ENCODE measurements around the gene TPD52L2. TPM values are rescaled to one million over a fixed set of nuclear protein-coding genes. Genes with fewer than 3 reads are reported as not detected.

Gene TPD52L2
- total RNA-seq, 2 experiments from 2014 or later = 15.1 to 15.3 TPM

- peaks cover 50% of the 10 kb centered on the region for H3K36me3 ChIP-seq (ENCODE audit: insufficient read depth, low read length)
- H3K27ac Mint-ChIP-seq = no peak overlapping the region
- H3K27me3 ChIP-seq (ENCODE audit: control insufficient read depth in 1 of 2, insufficient read depth in 2 of 2, low read length in 2 of 2) = no peaks in the 10 kb centered on the region
- TF ChIP-seq, protein P1, sequence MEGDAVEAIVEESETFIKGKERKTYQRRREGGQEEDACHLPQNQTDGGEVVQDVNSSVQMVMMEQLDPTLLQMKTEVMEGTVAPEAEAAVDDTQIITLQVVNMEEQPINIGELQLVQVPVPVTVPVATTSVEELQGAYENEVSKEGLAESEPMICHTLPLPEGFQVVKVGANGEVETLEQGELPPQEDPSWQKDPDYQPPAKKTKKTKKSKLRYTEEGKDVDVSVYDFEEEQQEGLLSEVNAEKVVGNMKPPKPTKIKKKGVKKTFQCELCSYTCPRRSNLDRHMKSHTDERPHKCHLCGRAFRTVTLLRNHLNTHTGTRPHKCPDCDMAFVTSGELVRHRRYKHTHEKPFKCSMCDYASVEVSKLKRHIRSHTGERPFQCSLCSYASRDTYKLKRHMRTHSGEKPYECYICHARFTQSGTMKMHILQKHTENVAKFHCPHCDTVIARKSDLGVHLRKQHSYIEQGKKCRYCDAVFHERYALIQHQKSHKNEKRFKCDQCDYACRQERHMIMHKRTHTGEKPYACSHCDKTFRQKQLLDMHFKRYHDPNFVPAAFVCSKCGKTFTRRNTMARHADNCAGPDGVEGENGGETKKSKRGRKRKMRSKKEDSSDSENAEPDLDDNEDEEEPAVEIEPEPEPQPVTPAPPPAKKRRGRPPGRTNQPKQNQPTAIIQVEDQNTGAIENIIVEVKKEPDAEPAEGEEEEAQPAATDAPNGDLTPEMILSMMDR (IDR thresholded peaks at IDR 0.05) = no peak
- H3K9me3 ChIP-seq (ENCODE audit: control insufficient read depth in 1 of 2, insufficient read depth in 1 of 2, low read length in 2 of 2) = peaks cover 0 to 28% of the 10 kb centered on the region in 2 experiments
- ChIA-PET CTCF (no interaction called here), POLR2A (no interaction called here)
- DNase-seq = no peak
- intact Hi-C loops (cut with DNase I, micrococcal nuclease) = no loop called here
- H3K27me3 Mint-ChIP-seq = no peaks in the 10 kb centered on the region
- peaks cover 17% of the 10 kb centered on the region for H3K4me1 ChIP-seq (ENCODE audit: insufficient read depth, low read length)
- peaks cover 25% of the 10 kb centered on the region for H3K4me1 Mint-ChIP-seq (ENCODE audit: low read depth)
- H3K4me3 ChIP-seq (ENCODE audit: low read length) = no peak overlapping the region
- no peak overlapping the region for H3K27ac ChIP-seq (ENCODE audit: low read depth in 1 of 2, low read length in 2 of 2)
- no peak for ATAC-seq (ENCODE audit: poor library complexity)
- no peaks in the 10 kb centered on the region for H3K9me3 Mint-ChIP-seq
- H3K36me3 Mint-ChIP-seq (ENCODE audit: low read depth) = peaks cover 53% of the 10 kb centered on the region
- H3K4me3 Mint-ChIP-seq = no peak overlapping the region
Observed at GRCh38 chr20:63937596-63937995, 72.5 kb downstream of the TPD52L2 start.

GRCh38 chr20:63939061-63939935 lies 74.2 kb downstream of the TPD52L2 start:
- ChIA-PET CTCF (no interaction called here), POLR2A (interaction anchor here (1.2 kb wide), 1 partner anchor 17 kb away, joined by 8 read pairs; the partner anchor contains the start of gene UCKL1)
- H3K9me3 Mint-ChIP-seq = no peaks in the 10 kb centered on the region
- peaks cover 52% of the 10 kb centered on the region for H3K36me3 Mint-ChIP-seq (ENCODE audit: low read depth)
- H3K4me1 Mint-ChIP-seq (ENCODE audit: low read depth) = peaks cover 25% of the 10 kb centered on the region
- H3K27ac Mint-ChIP-seq = peak overlapping the region; percentile 20
- Histone ChIP-seq H3K9me3 (ENCODE audit: control insufficient read depth in 1 of 2, insufficient read depth in 1 of 2, low read length in 2 of 2) (peaks cover 0 to 26% of the 10 kb centered on the region in 2 experiments), H3K4me1 (ENCODE audit: insufficient read depth, low read length) (peaks cover 22% of the 10 kb centered on the region), H3K36me3 (ENCODE audit: insufficient read depth, low read length) (peaks cover 50% of the 10 kb centered on the region), H3K4me3 (ENCODE audit: low read length) (no peak overlapping the region), H3K27ac (ENCODE audit: low read depth in 1 of 2, low read length in 2 of 2) (no peak overlapping the region), H3K27me3 (ENCODE audit: control insufficient read depth in 1 of 2, insufficient read depth in 2 of 2, low read length in 2 of 2) (no peaks in the 10 kb centered on the region)
- TF ChIP-seq, protein P1 (IDR thresholded peaks at IDR 0.05) = no peak
- H3K27me3 Mint-ChIP-seq = no peaks in the 10 kb centered on the region
- intact Hi-C loops (cut with DNase I, micrococcal nuclease) = no loop called here
- DNase-seq = peak in 2 of 14 experiments; percentile 25 to 35
- H3K4me3 Mint-ChIP-seq = no peak overlapping the region
- peak; percentile 21 for ATAC-seq (ENCODE audit: poor library complexity)

- CTCF ChIA-PET = no interaction called here
- peak overlapping the region; percentile 20 for H3K27ac Mint-ChIP-seq
Observed at GRCh38 chr20:63940071-63940471, 75.0 kb downstream of the TPD52L2 start.

More at GRCh38 chr20:63940071-63940471, 75.0 kb downstream of the TPD52L2 start:
- Histone ChIP-seq H3K9me3 (ENCODE audit: control insufficient read depth in 1 of 2, insufficient read depth in 1 of 2, low read length in 2 of 2) (peaks cover 0 to 26% of the 10 kb centered on the region in 2 experiments), H3K27ac (ENCODE audit: low read depth in 1 of 2, low read length in 2 of 2) (no peak overlapping the region), H3K4me3 (ENCODE audit: low read length) (no peak overlapping the region), H3K36me3 (ENCODE audit: insufficient read depth, low read length) (peaks cover 50% of the 10 kb centered on the region), H3K27me3 (ENCODE audit: control insufficient read depth in 1 of 2, insufficient read depth in 2 of 2, low read length in 2 of 2) (no peaks in the 10 kb centered on the region), H3K4me1 (ENCODE audit: insufficient read depth, low read length) (peaks cover 22% of the 10 kb centered on the region)
- Mint-ChIP-seq H3K9me3 (no peaks in the 10 kb centered on the region), H3K36me3 (ENCODE audit: low read depth) (peaks cover 50% of the 10 kb centered on the region), H3K4me1 (ENCODE audit: low read depth) (peaks cover 28% of the 10 kb centered on the region), H3K4me3 (no peak overlapping the region), H3K27me3 (no peaks in the 10 kb centered on the region)
- intact Hi-C loops (cut with DNase I, micrococcal nuclease) = no loop called here
- ATAC-seq (ENCODE audit: poor library complexity) (no peak), DNase-seq (peak in 1 of 14 experiments; percentile 30)
- TF ChIP-seq, protein P1 (IDR thresholded peaks at IDR 0.05) = no peak
- POLR2A ChIA-PET = interaction anchor here (1.2 kb wide), 1 partner anchor 16 kb away, joined by 8 read pairs; the partner anchor contains the start of gene UCKL1
